CD14-positive monocyte (primary cell): Measurements from ENCODE around the gene CPLX4. TPM values are rescaled to one million over a fixed set of nuclear protein-coding genes. Genes with fewer than 3 reads are reported as not detected.

Experiments
- DNase-seq, 3 donors: peaks; one replicate each; pipeline ENCODE4 v3.0.0-alpha.2; 2011 to 2022
- H2AFZ ChIP-seq: 2 replicates; pipeline ENCODE4 v1.6.0; 2012; ENCODE audit warnings: mild to moderate bottlenecking, low read depth, low read length, inconsistent platforms; ENCODE audit not compliant: insufficient read depth, poor library complexity, severe bottlenecking
- H3K27ac ChIP-seq, 2 donors: 1 replicate in 1 of 2; 2 replicates in 1 of 2; pipeline ENCODE4 v1.5.1; 2012 to 2013; ENCODE audit warnings: low read length in 2 of 2, control low read depth in 1 of 2, inconsistent platforms in 1 of 2, low read depth in 1 of 2, mild to moderate bottlenecking in 1 of 2
- H3K27me3 ChIP-seq, 2 donors: one replicate each; pipeline versions ENCODE4 v1.6.0 to v1.6.1; 2011 to 2013; ENCODE audit warnings: low read length in 2 of 2; ENCODE audit not compliant: control insufficient read depth in 2 of 2, insufficient read depth in 2 of 2
- H3K36me3 ChIP-seq, 2 donors: replicated peaks in 1 of 2; 1 replicate in 1 of 2; 2 replicates in 1 of 2; pipeline versions ENCODE4 v1.5.1 to v1.6.1; 2012 to 2013; ENCODE audit warnings: low read length in 2 of 2, control low read depth in 1 of 2, inconsistent platforms in 1 of 2, mild to moderate bottlenecking in 1 of 2; ENCODE audit not compliant: insufficient read depth in 2 of 2, control insufficient read depth in 1 of 2
- H3K4me1 ChIP-seq, 2 donors: 1 replicate in 1 of 2; 2 replicates in 1 of 2; pipeline versions ENCODE4 v1.5.1 to v1.6.1; 2012 to 2013; ENCODE audit warnings: low read length in 2 of 2, control low read depth in 1 of 2, inconsistent platforms in 1 of 2, mild to moderate bottlenecking in 1 of 2, moderate library complexity in 1 of 2; ENCODE audit not compliant: insufficient read depth in 2 of 2, control insufficient read depth in 1 of 2
- H3K4me2 ChIP-seq: replicated peaks from 2 replicates; pipeline ENCODE3; 2012; ENCODE audit warnings: low read length, moderate library complexity, mild to moderate bottlenecking; ENCODE audit not compliant: poor library complexity, severe bottlenecking; ENCODE audit errors: extremely low read depth
- H3K4me3 ChIP-seq, 3 experiments: fragments of 200-600 bp in 1 of 3; sonication (generic) in 1 of 3; replicated peaks in 1 of 3; 1 replicate in 2 of 3; 2 replicates in 1 of 3; pipeline ENCODE4 v1.5.1; 2011 to 2013; ENCODE audit warnings: low read length in 3 of 3, mild to moderate bottlenecking in 3 of 3, control low read depth in 2 of 3, low read depth in 2 of 3, inconsistent platforms in 1 of 3, moderate library complexity in 1 of 3
- H3K79me2 ChIP-seq: 2 replicates; pipeline ENCODE4 v1.6.0; 2012; ENCODE audit warnings: mild to moderate bottlenecking, control low read depth, inconsistent platforms, low read length, moderate library complexity; ENCODE audit not compliant: insufficient read depth
- H3K9ac ChIP-seq: 2 replicates; pipeline ENCODE4 v1.6.0; 2017; ENCODE audit warnings: low read length, mild to moderate bottlenecking; ENCODE audit not compliant: insufficient read depth, poor library complexity, severe bottlenecking
- H3K9me3 ChIP-seq, 2 donors: replicated peaks in 1 of 2; 1 replicate in 1 of 2; 2 replicates in 1 of 2; pipeline versions ENCODE4 v1.5.1 to v1.6.1; 2012 to 2013; ENCODE audit warnings: low read length in 2 of 2, control low read depth in 1 of 2; ENCODE audit not compliant: control insufficient read depth in 1 of 2, insufficient read depth in 1 of 2
- H4K20me1 ChIP-seq: 2 replicates; pipeline ENCODE4 v1.6.0; 2012; ENCODE audit warnings: mild to moderate bottlenecking, low read length, control low read depth, moderate library complexity; ENCODE audit not compliant: insufficient read depth
- H3K27ac Mint-ChIP-seq, 7 donors: one replicate each; pipeline ENCODE4 v1.8.0; 2020; ENCODE audit warnings: mild to moderate bottlenecking in 7 of 7, mixed read lengths in 7 of 7, moderate library complexity in 6 of 7, inconsistent platforms in 2 of 7
- H3K27me3 Mint-ChIP-seq, 3 donors: one replicate each; pipeline ENCODE4 v1.8.0; 2021 to 2022; ENCODE audit warnings: low read depth in 3 of 3, mild to moderate bottlenecking in 3 of 3, mixed read lengths in 3 of 3, moderate library complexity in 3 of 3, inconsistent platforms in 1 of 3
- H3K36me3 Mint-ChIP-seq, 2 donors: one replicate each; pipeline ENCODE4 v1.8.0; 2020; ENCODE audit warnings: mixed read lengths in 2 of 2, inconsistent platforms in 1 of 2, mild to moderate bottlenecking in 1 of 2
- H3K4me1 Mint-ChIP-seq: one replicate; pipeline ENCODE4 v1.8.0; 2020; ENCODE audit warnings: mild to moderate bottlenecking, mixed read lengths
- H3K4me3 Mint-ChIP-seq, 2 donors: one replicate each; pipeline ENCODE4 v1.8.0; 2020; ENCODE audit warnings: mild to moderate bottlenecking in 2 of 2, mixed read lengths in 2 of 2, moderate library complexity in 1 of 2
- H3K9me3 Mint-ChIP-seq, 7 donors: one replicate each; pipeline ENCODE4 v1.8.0; 2020 to 2022; ENCODE audit warnings: mixed read lengths in 7 of 7, mild to moderate bottlenecking in 6 of 7, moderate library complexity in 6 of 7, inconsistent platforms in 2 of 7
- WGBS: methylation state at CpG from one replicate; pipeline ENCODE4 v1.1.5; 2013; ENCODE audit warnings: missing lambda C conversion rate; ENCODE audit not compliant: insufficient coverage; 5-methylcytosine and 5-hydroxymethylcytosine counted together
- intact Hi-C, 2 donors: fragments of 100-400 bp; cut with micrococcal nuclease; formaldehyde crosslinking; loops; one replicate each; pipeline versions ENCODE4 v1.15.0 to v1.15.1; 2023
- polyA plus RNA-seq, 3 donors: library from polyadenylated mRNA; depleted of rRNA in 1 of 3; unstranded in 2 of 3; stranded (reverse) in 1 of 3; fragments of 300-500 nt in 2 of 3; fragments of >200 nt in 1 of 3; fragmentation: Illumina TruSeq in 2 of 3; gene quantifications; 1 replicate in 2 of 3; 2 replicates in 1 of 3; pipeline ENCODE4 v1.2.3, GENCODE V29; 2012 to 2021
- TF ChIP-seq, protein P1 (sequence below): fragments of 200-600 bp; IDR thresholded peaks from one replicate; pipeline ENCODE4 v1.8.0; 2022; ENCODE audit warnings: antibody characterized with exemption, mild to moderate bottlenecking

The CPLX4 gene
- polyA plus RNA-seq, 3 donors = not detected

- peaks cover 80 to 83% (median 82%) of the 10 kb centered on the region in 3 donors for H3K27me3 Mint-ChIP-seq
- Histone ChIP-seq H3K27me3 (peaks cover 77 to 82% of the 10 kb centered on the region in 2 donors), H3K27ac (no peak overlapping the region)
Measured at GRCh38 chr18:59265974-59266369, 52.5 kb downstream of the CPLX4 start.

DNA sequence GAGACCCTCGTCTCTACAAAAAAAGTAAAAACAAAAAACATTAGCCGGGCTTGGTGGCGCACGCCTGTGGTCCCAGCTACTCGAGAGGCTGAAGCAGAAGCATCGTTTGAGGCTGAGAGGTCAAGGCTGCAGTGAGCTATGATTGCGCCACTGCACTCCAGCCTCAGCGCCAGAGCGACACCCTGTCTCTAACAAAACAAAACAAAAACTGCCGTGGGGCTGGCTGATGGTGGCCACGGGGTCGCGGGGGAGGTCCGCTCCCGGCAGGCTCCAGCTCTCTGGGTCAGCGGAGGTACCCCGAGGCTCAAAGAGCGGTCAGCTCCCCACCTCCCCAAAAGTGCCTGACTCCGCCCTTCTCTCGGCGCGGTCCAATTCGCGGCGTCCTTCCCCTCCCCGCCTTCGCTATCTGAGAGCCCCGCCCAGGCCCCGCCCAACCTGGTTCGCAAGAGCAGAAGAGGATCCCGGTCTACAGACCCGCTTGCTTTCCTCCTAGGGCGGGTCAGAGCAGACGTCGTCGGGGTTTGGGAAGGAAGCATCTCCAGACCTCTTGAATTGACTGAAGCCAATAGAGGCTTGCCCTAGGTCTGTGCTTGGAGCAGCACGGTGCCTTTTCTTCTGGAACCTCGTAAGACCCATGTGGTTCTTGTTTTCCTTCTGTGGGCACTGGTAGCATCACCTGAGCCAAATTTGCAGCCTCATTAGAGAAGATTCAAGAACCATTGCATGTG is 53.0 kb downstream of the CPLX4 start:
- Histone ChIP-seq H3K9me3 (peaks cover 3 to 55% of the 10 kb centered on the region in 2 donors), H3K4me3 (peak overlapping the region; percentile 6 to 72 (median 32)), H3K36me3 (no peaks in the 10 kb centered on the region), H3K4me1 (no peaks in the 10 kb centered on the region), H4K20me1 (no peaks in the 10 kb centered on the region), H3K9ac (no peak overlapping the region), H3K4me2 (peak overlapping the region; percentile 53), H2AFZ (peak overlapping the region; percentile 43), H3K79me2 (no peaks in the 10 kb centered on the region), H3K27me3 (peaks cover 71 to 77% of the 10 kb centered on the region in 2 donors), H3K27ac (no peak overlapping the region)
- intact Hi-C loops = no loop called here
- H3K4me1 Mint-ChIP-seq = peaks cover 25% of the 10 kb centered on the region
- H3K4me3 Mint-ChIP-seq = peak overlapping the region; percentile 77 to 87
- peaks cover 0 to 9% of the 10 kb centered on the region in 2 donors for H3K36me3 Mint-ChIP-seq
- no peak for DNase-seq
- H3K27me3 Mint-ChIP-seq = peaks cover 74 to 81% (median 80%) of the 10 kb centered on the region in 3 donors
- TF ChIP-seq, protein P1, sequence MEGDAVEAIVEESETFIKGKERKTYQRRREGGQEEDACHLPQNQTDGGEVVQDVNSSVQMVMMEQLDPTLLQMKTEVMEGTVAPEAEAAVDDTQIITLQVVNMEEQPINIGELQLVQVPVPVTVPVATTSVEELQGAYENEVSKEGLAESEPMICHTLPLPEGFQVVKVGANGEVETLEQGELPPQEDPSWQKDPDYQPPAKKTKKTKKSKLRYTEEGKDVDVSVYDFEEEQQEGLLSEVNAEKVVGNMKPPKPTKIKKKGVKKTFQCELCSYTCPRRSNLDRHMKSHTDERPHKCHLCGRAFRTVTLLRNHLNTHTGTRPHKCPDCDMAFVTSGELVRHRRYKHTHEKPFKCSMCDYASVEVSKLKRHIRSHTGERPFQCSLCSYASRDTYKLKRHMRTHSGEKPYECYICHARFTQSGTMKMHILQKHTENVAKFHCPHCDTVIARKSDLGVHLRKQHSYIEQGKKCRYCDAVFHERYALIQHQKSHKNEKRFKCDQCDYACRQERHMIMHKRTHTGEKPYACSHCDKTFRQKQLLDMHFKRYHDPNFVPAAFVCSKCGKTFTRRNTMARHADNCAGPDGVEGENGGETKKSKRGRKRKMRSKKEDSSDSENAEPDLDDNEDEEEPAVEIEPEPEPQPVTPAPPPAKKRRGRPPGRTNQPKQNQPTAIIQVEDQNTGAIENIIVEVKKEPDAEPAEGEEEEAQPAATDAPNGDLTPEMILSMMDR = no peak
- no peak overlapping the region for H3K27ac Mint-ChIP-seq
- WGBS = 1% methylated on average over 28 of the region's 38 CpGs
- H3K9me3 Mint-ChIP-seq = peaks cover 0 to 36% (median 31%) of the 10 kb centered on the region in 7 donors

More at GRCh38 chr18:59265974-59266369, 52.5 kb downstream of the CPLX4 start:
- H3K4me3 ChIP-seq = no peak overlapping the region
- TF ChIP-seq, protein P1 = no peak
- H3K9me3 Mint-ChIP-seq = peaks cover 0 to 40% (median 31%) of the 10 kb centered on the region in 7 donors
- H3K4me3 Mint-ChIP-seq = peak overlapping the region in 1 of 2 donors; percentile 87
- H3K36me3 ChIP-seq = no peaks in the 10 kb centered on the region
- no peak for DNase-seq
- 13% methylated on average over 8 of the region's 12 CpGs for WGBS
- no peaks in the 10 kb centered on the region for H3K79me2 ChIP-seq
- intact Hi-C loops = no loop called here
- H2AFZ ChIP-seq = no peak overlapping the region
- H3K9me3 ChIP-seq = peaks cover 3 to 60% of the 10 kb centered on the region in 2 donors
- H4K20me1 ChIP-seq = no peaks in the 10 kb centered on the region
- peak overlapping the region; percentile 53 for H3K4me2 ChIP-seq
- H3K4me1 Mint-ChIP-seq = peaks cover 25% of the 10 kb centered on the region
- no peak overlapping the region for H3K27ac Mint-ChIP-seq
- H3K9ac ChIP-seq = no peak overlapping the region
- no peaks in the 10 kb centered on the region for H3K4me1 ChIP-seq
- peaks cover 0 to 9% of the 10 kb centered on the region in 2 donors for H3K36me3 Mint-ChIP-seq
